A673 (cell line): ENCODE results near the gene CSTPP1.

Source experiments
- CTCF ChIP-seq: fragments of 300-800, 200-600 bp; sonication (generic); conservative IDR thresholded peaks from 2 replicates; pipeline ENCODE4 v1.5.1; 2017; ENCODE audit warnings: low read depth, mild to moderate bottlenecking, antibody characterized with exemption, low read length, moderate library complexity, mixed read lengths
- EZH2 ChIP-seq: fragments of 200-600 bp; sonication (generic); IDR thresholded peaks from 2 replicates; pipeline ENCODE4 v1.6.1; 2017; ENCODE audit warnings: borderline replicate concordance, low read depth, mild to moderate bottlenecking, mixed read lengths, antibody characterized with exemption, low read length; ENCODE audit not compliant: poor library complexity, severe bottlenecking

DNA sequence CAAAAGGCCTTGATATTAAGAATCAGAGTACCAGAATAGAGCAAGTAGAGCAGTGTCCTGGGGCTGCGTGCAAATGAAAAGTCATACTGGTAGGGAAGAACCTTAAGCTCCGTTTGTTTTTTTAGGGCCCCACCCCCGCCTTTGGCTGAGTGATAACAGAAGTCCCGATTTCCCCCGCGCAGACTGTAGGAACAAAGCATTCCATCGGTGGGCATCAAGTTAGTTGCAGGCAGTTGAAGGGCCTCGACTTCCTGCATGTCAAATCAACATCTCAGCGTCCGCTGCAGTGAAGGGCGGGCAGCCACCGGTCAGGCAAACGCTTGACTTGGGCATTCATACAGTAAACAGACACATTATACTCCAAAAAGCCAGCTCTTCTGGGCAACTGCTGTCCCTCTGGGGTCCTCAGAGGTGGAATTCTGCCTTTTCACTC is 29.9 kb upstream of the CSTPP1 start:
- TF ChIP-seq CTCF (no peak), EZH2 (no peak)
